Left renal pelvis (tissue), 4 donors: ENCODE results near the gene TH. TPM values are rescaled to one million over a fixed set of nuclear protein-coding genes. Genes with fewer than 3 reads are reported as not detected.

ENCODE experiments used
- DNase-seq, 4 donors: peaks; one replicate each; pipeline ENCODE4 v3.0.0-alpha.2; 2013; ENCODE audit warnings: low read depth in 4 of 4, low spot score in 3 of 4
- polyA plus RNA-seq, 4 donors: library from polyadenylated mRNA; unstranded; fragments of 120-200 nt; gene quantifications; one replicate each; pipeline ENCODE4 v1.2.1, GENCODE V29; 2013; ENCODE audit not compliant: insufficient read length in 4 of 4

The TH gene
- polyA plus RNA-seq, 4 donors: 0.83 to 2.7 (median 1.1) TPM

DNA sequence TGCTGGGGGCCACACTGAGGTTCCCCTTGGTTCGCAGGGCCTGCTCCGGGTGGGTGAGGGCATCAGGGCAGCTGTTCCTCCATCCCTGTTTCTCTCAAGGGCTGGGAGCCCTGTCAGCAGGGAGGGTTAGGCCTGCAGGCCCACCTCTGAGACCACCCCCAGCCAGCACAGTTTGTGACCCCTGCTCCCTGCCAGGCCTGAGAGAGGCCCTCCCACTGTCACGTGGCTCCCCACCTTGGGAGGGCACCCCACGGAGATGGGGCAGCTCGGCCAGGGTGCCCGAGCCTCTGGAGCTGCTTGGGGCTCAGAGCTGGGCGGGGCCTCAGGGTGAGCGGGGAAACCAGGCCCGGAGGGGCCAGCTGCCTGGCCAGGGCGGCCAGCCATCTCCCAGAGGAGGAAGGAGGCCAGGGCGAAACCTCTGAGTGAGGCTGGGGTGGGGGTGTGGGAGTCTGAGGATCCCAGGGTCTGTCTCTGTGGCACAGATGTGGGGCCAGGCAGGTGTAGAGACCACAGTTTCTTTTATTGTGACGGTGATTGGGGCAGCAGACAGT lies 8.1 kb downstream of the TH start:
- DNase-seq: no peak

DNA sequence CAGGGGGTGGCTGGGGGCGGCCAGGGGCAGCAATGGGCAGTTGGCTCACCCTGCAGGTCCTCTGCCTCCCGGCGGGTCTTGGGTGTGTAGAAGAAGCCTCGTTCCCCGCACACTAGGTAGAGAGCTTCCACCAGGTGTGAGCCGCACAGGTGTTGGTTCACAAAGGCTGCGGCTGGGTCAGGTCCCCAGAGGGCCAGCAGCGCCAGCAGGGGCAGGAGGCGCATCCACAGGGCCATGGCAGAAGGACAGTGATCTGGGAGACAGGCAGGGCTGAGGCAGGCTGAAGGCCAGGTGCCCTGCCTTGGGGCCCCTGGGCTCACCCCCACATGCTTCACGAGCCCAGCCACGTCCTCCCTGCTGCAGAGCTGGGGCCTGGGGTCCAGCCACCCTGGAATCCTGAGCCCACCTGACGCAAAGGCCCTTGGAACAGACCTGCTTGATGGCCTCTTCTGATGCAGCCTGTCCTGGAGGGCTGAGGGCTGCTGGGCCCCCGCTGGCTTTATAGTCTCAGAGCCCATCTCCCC lies 10.8 kb downstream of the TH start, which contains the start of gene INS:
INS (minus strand) TSS at position 474 of the 524 bp plus-strand sequence; CDS start at position 236, 238 bp downstream.
- DNase-seq: no peak

DNA sequence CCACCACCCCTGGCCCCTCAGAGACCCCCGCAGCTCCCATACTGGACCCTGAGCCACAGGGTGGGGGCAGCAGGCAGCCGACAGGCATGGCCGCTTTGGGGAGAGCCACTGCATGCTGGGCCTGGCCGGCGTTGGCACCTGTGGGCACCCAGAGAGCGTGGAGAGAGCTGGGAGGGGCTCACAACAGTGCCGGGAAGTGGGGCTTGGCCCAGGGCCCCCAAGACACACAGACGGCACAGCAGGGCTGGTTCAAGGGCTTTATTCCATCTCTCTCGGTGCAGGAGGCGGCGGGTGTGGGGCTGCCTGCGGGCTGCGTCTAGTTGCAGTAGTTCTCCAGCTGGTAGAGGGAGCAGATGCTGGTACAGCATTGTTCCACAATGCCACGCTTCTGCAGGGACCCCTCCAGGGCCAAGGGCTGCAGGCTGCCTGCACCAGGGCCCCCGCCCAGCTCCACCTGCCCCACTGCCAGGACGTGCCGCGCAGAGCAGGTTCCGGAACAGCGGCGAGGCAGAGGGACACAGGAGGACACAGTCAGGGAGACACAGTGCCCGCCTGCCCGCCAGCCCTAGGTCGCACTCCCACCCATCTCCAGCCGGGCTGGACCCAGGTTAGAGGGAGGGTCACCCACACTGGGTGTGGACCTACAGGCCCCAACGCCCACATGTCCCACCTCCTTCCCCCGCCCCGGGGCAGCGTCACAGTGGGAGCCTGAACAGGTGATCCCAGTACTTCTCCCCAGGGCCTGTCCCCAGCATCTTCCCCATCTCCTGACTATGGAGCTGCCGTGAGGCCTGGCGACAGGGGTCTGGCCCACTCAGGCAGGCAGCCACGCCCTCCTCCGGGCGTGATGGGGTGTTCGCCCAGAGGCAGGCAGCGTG lies 11.8 kb downstream of the TH start:
- DNase-seq: no peak

DNA sequence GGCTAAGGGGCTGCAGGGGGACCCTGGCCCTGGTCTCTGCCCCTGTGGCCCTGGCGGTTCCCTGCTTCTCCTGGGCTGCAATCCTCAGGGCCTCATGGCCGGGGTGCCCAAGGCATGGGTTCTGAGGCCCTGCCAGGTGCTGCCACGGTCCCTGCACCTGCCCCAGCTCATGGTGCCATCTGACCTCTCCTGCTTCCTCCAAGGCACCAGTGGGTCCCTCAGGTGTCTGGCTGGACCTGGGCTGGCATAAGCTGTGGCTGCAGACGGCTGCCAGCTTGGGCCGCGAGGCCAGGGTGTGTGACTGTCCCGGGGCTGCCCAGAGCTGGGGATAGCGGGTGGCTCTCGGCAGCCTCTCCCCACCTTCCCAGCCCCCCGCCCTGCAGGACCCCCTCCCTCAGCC lies 12.6 kb downstream of the TH start:
- DNase-seq: no peak

DNA sequence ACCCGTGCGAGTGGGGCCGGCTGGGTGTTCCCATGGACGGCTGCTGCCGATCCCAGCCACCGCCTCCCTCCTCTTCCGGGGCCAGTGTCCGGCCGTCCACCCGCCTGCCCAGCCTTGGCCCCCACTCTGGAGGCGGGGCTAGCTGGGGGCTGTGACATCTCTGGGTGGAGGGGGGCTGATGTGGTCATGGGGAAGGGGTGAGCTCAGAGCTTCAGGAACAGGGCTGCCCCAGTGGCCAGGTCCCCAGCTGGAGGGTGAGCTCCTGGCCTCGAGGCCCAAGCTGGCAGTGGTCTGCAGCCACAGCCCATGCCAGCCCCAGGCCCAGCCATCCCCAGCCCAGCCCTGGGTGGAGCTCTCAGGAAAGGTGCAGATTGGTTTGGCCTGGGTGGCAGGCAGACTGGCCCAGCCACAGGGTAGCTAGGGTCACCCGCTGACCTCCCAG lies 13.3 kb downstream of the TH start:
- no peak for DNase-seq

DNA sequence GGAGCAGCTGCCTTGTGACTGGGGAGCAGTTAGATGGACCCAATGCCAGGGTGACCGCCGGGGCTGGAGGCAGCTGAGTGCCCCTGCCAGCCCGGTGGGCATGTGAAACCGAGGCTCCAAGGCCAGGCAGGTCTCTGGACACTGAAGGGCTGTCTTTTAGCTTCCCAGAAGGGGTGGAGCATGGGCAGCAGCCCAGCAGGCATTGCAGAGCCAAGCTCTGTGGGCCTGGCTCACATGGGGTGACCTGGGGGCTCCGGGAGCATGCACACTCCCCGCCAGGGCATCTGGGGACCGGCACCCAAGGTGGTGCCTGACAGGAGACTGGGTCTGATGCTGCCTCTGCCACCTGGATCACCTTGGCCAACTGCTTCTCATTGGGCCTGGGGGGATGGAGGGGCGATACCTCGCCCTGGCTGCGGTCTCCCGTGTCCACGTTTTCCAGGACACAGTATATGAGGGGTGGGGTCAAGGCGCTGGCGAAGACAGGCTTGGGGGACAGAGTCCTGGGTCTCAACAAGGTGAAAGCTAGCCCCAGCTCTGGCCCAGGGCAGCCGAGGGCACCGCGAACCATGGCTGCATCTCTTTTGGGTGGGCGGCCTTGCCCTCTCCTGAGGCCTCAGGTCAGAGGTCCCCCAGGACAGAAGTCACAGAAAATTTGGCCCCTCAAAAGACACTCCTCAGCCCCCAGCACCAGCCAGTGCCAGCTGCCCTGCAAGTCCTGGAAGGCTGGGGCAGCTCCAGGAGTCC lies 14.1 kb downstream of the TH start:
- no peak for DNase-seq

DNA sequence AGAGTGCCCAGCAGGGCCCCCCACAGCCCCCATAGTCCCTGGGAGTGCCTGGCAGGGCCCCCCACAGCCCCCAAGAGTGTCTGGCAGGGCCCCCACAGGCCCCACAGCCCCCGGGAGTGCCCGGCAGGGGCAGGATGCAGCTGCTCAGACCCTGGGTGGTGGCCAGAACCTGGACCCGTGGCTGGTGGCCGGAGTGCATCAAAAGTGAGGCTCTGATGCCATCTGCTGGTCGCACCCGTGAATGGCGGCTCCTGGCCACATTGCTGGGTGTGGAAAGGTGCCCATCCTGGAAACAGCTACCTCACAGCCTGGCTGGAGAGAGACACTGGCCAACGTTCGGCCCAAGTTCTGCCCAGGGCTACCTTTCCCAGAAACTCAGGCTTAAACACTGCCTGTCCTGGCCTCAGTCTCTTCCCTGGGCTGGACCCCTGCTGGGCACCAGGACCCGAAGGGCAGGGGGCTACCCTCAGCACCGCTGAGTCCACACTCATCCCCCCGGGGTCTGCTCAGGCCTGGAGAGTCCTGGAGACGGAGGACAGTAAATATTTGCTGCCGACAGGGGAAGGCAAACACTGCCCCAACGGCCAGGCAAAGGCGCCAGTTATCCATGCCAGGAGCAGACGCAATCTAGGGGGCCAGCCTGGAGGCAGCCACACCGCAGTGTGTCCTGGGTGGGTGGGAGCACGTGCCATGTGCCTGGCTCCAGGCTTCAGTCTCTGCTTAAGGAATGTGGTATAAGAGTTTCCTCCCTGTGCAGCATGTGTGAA lies 15.0 kb downstream of the TH start:
- DNase-seq: no peak

DNA sequence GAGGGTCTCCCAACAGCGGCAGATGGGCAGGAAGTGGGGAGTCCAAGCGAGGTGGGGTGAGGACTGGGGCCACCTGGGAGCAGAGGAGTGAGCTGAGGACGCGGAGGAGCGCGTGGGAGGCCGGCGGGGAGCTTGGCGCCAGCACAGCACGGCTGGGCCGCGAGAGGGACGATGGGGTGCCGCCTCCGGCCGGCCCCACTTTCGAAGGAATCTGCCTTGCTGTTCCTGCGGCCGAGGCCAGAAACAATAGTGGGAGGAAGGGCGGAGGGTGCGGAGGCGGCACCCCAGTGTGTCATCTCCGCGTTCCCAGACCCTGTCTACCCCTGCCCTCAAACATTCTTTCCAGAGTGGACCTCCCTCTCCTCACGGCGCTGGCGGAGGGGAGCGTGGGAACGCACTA lies 16.1 kb downstream of the TH start:
- no peak for DNase-seq

DNA sequence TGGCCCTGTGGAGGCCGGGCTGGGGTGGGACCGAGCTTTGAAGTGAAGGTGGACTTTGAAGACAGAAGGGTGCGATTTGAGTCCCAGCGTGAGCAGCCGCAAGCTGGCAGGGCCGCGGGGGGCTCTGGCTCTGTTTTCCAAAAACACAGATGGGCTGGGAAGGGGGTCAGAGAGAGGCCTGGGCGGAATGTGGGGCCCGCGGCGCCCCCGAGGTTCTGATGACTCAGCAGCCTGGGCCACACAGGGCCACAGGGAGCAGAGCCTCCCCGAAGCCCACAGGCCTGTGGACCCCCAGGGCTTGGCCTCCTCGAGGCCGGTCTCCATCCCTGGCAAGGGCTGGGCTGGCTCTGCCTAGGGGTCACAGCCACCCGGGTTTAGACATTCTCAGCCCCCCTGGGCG lies 16.7 kb downstream of the TH start:
- no peak for DNase-seq

DNA sequence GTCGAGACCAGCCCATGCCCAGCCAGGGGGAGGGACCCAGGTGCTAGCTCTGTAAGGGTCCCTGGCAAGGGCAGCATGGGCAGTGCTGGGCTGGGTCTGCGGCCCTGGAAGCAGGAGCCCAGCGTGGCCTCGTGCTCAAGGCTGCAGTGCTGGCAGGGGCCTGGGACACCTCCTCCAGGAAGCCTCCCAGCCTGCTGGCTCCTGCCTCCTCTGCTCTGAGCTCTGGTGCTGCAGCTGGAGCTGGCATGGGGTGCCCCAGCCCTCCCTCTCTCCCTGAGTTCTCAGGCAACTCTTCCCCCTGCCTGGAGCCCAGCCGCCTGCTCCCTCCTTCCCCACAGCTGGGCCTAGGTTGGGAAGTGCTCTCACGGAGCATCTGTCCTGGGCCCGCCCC lies 17.4 kb downstream of the TH start:
- no peak for DNase-seq

DNA sequence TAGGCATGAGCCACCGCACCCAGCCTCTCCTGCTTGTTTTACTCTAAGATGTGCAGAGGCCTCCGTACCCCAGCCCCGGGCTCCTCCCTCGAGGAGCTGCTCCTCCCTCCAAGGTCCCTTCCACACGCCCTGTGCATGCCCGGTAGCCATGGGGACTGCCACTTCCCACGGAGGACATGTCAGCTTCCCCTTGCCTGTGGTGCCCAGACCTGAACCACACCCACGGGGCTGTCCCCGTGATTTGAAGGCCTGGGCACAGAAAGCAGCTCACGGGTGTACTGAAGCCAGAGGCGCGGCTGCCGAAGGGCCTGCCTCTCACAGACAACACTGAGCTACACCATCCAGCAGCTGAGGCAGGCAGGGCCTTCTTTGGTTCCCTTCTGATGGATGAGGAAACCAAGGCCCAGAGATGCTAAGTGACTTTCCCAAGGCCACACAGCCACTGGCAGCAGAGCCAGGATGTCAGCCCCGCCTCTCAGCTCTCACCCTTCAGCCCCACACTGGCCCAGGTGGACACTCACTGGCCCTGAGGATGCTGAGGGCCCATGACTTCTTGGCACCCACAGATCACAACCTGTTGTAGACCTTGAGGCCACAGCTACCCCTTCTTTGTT lies 17.9 kb downstream of the TH start:
- DNase-seq: no peak

DNA sequence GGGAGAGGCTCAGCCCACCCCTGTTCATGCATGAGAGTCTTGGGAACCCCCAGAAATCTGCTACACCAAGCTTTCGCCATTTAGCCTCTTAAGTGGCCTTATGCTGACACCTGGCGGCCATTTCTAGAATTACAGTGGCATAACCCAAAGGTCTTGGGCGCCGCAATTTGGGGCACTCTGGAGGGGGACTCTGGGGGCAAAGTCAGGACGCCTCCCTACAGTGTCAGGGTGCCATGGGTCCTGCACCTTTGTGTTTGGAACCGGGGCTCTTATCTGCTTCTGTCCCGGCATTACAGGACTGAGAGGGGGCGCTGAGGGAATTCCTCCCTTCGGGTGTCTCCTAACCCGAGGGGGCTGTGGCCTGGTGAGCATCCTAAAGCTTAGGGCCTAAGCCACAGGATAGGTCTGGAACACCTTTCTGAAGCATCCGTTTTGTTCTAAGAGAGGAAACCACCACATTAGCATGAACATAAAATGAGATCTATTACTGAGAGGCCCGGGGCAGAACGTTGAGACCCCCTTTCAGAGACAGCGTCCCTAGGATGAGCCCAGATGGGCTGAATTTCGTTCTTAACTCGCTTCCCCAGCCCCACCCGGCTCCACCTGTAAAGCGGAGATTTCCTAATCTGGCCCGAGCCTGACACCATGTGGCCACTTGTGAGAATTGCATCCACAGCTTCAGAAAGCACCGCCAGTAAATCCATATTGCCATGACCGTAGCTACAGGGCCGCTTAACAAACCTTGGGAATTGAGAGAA lies 19.9 kb downstream of the TH start:
- no peak for DNase-seq

DNA sequence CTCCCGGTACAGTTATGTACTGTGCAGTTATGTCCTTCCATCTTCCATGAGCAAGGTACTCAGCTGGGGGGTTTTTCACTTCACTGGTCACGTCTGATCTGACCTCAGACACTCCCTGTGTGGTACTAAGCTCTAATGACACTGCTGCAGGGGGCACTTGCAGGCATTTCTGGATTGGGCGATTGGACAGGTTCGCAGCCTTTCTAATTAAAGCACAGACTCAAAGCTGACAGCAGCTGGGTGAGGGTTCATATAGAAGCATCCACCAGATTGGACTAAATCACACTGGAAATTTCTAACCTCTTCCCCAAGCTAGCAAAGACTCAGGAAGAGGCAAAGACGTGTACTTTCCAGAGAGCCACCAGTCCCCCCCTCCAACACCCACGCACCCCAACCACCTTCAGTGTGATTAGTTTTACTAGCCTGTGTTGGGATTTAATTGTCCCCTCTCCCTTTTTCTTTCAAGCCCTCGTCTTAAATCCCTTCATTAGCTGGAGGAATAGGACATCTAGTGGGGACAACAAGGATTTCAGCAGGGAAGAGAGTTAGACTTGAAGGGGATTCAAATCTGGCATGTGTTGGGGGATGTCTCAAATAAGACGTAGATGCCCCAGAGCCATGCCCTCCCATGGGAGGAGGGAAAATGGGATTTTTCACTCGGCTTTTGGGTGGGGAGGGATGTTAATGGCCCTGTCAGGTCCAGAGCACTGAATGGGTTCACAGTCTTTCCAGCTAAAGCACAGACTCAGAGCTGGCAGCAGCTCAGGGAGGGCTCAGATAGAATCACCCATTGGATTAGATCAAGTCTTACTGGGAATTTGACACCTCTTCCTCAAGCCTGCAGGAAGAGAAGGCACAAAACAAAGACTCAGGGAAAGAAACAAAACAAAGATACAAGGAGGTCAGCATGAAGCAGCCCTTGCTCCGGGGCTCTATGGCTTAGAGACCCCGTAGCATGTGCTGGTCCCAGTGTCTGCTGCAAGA lies 21.5 kb downstream of the TH start:
- no peak for DNase-seq

DNA sequence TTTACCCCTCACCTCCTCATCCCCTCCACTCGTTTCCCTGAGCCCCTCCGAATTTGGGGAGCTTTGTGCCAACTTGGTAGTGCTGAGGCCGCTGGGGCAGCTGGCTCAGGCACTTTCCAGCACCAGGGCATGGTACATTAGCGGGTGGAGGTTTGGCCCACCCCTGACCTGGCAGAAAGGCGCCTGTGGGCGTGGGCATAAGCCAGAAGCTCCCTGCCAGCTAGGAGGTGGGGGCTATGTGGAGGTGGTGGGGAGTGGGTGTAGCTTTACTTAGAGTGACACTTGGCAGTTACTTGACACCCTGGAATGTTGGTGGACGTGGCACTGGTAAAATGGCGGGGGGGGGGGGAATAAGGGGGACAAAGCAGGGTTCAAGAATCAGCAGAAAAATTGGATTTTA lies 22.2 kb downstream of the TH start:
- DNase-seq: no peak

DNA sequence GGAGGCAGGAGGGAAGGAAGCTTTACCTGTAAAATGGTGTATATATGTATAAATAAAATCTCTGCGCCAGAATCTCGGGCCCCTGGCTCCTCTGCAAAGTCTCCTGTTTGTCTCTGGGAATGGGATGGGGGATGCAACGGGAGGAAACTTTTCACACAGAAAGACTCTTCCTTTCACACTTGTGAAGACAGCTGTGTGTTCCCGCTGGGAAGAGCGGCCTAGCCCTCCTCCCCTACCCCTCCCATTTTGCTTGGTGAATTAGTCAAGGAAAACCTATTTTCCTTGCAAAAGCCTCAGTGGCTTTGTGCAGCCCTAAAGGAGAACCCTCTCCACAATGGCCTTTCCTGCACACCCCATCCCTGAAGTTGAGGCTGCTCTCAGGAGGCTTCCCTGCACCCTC lies 23.0 kb downstream of the TH start:
- DNase-seq: no peak

DNA sequence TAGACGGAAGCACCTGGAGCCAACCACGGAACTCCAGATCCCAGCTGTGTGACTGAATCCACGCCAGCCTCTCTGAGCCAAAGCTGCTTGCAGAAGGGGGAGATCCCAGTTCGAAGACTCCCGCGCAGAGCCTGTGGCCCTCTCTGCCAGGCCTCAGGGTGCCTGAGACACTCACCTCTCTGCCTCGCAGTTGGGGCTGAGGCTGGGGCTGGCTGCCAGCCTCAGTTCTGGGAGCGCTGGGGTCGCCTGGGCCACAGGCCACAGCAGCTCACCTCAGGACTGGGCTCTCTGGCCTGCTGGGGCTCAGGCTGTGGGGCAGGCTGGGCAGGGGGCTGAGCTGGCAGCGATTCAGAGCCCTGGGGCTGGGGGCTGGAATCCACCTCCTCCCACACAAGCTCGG lies 24.2 kb downstream of the TH start:
- no peak for DNase-seq

DNA sequence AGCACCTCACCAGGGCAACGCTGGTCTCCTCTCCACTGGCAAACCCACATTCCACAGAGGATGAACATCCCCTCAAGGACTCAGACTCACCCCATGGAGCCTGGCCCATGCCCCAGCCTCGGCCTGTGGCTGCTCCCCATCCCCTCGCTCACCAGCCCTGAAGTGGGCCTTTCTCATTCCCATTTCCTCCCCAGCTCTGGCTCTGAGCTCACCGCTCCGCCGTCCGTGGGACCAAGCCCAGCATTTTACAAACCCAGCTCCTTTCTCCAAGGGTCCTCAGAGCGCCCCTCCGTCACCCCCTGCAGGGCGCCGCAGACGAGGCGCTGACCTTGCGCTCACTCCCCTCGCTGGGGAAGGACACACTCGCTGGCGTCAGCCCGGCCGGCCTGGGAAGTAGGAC lies 25.6 kb downstream of the TH start:
- DNase-seq: no peak

DNA sequence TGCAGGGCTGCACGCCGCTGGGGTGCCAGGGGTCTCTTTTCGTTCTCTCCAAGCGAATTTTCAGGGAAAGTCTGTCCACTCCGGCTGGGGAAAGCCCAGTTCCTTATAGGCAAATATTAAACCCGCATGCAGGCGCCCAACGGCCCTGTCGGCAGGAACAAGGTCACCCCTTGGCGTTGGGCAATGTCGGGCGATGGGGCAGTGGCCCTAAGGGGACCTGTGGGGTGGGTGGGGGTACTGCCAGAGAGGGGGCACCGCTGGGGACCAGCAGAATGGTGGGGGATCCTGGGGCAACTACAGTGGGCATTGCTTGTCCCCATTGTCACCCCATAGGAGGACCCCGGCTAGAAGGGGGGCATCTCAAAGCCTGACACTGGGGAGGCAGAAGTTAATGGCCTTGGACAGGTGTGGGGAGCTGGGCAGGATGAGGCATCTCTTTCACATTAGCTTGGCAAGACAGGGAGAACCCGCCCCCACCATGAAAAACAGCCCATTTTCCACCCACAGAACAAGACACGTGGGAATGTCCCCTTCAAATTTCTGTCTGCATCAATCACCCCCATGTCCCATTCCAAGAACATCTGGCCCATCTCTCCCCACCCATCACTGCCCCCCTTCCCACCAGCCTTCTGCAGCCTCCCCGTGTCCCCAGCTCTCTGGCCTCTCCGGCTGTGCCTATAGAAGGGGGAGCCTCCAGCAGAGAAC lies 26.9 kb downstream of the TH start:
- no peak for DNase-seq
